ENCODE measurements around the gene ZNF714.
"Not testable (repeated sequence)": the region's sequence is repeated elsewhere in the genome, so short reads cannot be mapped to it uniquely, and the experiment has no call there.

The ZNF714 gene

DNA sequence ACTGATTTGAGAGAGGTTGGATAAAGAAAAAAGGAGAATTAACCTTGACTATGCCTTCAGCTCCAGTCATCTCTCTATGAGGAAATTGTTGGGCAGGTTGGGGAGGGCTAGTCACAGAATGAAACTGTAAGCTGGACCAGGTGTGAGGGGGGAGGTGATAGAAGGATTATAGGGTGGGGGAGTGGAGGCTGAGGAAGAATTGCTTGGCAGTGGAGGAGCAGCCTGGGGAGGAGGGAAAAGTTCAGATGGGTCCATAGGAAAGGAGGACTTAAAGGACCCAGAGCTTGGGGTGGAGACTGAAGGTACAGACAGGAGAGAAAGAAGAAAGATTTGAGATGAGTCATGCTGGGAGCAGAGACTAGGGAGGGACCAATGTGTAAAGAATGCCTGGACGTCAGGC is 51.6 kb downstream of the ZNF714 start:
- DNase-seq: no peak

DNA sequence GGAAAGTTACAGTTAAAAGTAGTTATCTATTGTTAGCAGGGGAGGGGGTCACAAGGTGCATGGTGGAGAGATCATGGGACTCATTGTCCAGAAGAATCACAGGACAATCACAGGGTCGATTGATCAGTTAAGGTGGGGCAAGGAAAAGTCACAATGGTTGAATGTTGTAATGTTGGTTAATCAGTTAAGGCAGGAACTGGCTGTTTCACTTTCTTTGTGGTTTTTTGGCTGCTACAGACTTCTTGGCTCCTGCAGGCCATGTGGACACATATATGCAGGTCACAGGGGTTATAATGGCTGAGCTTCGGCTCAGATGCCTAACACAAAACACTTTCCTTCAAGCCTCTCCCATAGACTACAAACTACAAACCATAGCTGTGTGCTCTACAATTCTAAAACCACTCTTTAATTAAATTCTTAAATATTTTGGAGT is 52.9 kb downstream of the ZNF714 start:
- no peak for DNase-seq

DNA sequence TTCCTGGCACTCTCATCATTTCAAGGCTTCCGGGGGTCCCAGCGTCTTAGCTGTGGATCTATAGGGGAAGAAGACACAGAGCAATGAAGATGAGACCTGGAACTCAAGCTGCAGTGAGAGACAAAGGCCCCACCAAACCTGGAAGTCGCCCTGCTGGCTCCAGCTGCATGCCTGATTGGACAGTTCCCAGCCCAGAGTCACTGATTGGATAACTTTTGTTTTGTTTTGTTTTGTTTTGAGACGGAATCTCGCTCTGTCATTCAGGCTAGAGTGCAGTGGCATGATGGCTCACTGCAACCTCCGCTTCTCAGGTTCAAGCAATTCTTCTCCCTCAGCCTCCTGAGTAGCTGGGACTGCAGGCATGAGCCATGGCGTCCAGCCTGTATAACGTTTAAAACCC is 53.4 kb downstream of the ZNF714 start:
- DNase-seq: no peak

DNA sequence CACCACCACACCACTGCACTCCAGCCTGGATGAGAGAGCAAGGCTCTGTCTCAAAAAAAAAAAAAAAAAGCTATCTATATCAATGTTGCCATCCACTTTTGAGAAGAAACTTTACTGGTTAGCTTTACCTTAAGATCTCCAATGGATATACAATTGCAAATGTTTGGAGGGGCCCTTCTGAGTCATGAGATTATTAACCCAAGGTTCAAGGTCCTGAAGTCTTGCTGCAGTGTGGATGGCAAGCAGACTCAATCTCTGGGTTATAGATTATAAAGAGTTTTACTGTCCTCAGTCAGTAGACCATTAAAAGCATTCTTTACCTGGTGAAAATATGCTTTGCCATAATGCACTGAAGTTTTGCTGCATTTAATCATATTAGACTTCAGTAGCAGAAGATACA is 56.1 kb downstream of the ZNF714 start:
- no peak for DNase-seq

DNA sequence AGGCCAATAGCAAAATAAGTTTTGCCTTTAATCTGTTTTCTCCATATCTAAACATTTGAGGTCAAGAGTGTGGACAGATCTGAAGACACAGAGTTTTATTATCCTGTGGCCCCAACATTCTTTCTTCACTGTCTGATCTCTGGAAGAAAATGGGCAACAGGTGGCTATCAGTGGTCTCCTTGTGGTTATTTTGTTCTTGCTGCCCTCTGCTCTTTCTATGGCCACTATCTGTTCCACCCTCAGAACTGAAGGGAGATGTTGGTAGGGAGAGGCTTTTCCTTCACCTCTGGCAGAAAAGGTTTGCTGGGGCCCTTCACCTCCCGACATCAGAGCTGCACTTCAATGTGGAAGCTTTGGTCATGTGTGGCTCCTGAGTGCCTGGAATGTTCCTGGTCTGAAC is 59.0 kb downstream of the ZNF714 start:
- not testable (repeated sequence) for DNase-seq

DNA sequence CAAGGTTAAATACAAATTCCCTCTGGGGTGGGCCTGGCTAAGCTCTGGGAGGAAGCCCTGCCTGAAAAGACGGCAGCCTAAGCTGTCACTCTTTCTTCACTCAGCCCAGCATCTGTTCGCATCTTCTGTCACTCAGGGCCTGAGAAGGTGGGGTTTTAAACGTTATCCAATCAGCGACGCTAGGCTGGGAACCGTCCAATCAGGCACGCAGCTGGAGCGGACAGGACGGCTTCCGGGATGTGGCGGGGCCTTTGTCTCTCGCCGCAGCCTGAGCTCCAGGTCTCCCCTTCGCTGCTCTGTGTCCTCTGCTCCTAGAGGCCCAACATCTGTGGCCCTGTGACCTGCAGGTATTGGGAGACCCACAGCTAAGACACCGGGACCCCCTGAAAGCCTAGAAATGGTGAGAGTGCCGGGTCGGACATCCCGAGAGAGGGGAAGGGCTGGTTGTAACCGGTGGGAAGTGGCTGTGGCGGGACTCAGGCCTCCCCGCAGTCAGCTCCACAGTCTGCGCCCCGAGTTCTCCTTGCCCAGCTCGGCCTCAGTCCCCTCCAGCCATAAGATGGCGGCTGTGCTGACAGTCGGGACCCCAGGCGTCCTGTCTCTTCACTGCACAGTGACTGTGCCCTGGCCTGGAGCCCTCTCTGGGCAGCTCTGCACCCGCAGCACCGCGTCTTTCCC is 59.9 kb downstream of the ZNF714 start, which contains the start of gene ZNF431:
Gene ZNF431 (plus strand): TSS at position 254 of the 678 bp plus-strand sequence. CDS start 144 bp downstream, at position 398.
- DNase-seq: peak; percentile 94

DNA sequence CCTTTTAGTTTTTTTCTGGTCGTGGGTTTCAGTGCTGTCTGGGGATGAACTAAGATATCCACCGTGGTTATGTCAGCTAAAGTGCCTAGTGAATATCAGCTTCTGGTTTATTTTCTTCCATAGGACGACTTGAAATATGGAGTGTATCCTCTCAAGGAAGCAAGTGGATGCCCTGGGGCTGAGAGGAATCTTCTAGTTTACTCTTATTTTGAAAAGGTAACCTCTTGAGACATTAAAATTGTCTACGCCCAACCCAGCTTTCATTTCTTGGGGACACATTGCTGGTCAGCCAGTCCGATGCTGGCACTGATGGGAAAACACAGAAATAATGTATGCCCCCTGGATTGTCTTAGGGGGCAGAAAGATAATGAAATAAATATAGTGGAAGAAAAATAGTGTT is 61.4 kb downstream of the ZNF714 start:
- DNase-seq: no peak

DNA sequence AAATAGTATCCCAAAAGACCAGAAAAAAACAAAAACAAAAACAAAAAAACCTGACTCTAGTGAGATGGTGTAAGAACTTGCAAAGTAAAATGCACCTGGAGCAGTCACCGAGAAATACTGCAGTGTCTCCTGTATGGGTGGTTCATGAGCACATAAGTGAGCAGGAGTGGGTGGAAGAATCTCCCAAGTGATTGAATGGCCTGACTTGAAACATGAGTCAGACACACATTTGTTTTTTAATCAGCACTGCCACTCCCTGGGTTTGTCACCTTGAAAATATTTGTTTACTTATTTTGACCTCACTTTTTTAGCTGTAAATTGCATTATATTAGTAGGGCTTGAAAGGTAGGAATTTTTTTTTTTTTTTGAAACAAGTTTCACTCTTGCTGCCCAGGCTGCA is 61.9 kb downstream of the ZNF714 start:
- DNase-seq: no peak

DNA sequence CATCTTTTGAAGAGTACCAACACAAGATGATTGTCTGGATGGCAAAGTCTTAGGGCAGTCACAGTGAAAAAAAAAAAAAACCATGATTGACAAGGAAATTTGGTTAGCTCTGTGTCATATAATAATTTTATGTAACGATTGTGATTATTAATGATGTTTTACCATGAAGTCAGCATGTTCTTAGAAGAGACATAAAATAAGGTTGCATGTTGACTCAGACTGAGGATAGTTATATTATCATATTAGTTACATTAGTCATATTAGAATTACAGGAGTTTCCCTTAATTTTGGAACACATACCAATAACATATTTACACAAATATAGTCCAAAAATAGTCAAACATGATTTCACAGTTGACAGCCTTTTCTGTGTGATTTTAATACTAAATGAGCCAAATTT is 65.5 kb downstream of the ZNF714 start:
- no peak for DNase-seq

DNA sequence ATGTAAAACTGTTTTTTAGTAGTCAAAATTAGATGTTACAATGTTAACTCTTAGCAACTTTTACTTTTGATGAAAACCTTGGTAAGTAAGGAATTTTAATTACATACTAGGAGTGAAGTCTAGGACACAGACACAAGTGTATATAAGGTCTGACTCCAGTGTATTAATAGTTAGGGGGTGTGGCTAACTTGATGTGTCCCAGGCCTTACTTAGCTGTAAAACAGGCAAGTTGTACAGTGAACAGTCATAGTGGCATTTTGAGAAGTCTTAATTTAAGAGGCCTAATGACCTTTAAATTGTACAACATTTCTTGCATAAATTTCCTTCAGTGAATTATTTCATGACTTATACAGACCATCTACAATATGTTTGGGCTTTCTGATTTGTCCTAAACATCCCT is 66.7 kb downstream of the ZNF714 start:
- DNase-seq: no peak

DNA sequence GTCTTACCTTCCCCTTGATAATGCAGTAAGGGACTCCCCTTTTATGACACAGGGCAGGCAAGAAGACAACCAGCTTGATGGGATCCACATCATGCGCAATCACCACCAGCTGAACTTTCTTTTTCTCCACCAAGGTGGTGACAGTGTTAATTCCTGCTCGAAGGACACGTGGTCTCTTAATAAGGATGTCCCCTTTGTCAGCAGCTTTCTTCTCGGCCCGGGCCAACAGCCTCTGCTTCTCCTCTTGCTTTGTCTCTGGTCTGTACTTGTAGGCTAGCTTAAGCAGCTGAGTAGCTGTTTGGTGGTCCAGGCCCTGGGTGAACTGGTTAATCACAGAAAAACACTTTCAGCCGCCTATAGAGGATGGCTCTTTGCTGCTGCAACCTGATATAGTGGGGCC is 67.9 kb downstream of the ZNF714 start:
- DNase-seq: no peak

DNA sequence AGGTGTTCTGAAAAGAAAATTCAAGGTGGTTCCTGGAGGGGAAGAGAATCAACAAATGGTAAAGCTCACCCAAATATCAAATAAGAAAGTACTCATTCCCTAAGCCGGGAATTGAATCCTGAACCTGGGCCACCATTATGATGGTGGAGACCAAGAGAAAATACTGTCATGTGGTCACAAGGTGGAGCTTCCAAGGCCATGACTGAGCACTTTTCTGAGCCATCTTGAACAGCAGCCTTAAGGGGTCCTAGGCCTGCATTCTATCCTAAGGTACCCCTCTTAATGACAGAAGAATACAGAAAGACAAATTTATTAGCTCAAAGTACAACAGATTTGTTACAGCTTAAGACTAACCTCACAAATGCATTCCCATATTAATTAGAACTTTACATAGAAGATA is 69.5 kb downstream of the ZNF714 start:
- no peak for DNase-seq

DNA sequence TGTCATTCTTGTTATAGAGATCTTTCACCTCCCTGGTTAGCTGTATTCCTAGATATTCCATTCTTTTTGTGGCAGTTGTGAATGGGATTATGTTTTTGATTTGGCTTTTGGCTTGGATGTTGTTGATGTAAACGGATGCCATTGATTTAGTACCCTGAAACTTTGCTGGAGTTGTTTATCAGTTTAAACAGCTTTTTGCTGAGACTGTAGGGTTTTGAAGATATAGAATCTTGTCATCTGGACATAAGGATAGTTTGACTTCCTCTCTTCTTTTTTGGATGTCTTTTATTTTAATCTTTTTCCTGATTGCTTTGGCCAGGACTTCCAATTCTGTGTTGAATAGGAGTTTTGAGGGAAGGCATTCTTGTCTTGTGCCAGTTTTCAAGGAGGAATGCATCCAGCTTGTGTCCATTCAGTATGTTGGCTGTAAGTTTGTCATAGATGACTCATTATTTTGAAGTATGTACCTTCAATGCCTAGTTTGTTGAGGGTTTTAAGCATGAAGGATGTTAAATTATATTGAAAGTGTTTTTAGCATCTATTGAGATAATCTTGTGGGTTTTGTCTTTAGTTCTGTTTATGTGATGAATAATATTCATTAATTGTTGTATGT is 76.6 kb downstream of the ZNF714 start:
- no peak for DNase-seq

DNA sequence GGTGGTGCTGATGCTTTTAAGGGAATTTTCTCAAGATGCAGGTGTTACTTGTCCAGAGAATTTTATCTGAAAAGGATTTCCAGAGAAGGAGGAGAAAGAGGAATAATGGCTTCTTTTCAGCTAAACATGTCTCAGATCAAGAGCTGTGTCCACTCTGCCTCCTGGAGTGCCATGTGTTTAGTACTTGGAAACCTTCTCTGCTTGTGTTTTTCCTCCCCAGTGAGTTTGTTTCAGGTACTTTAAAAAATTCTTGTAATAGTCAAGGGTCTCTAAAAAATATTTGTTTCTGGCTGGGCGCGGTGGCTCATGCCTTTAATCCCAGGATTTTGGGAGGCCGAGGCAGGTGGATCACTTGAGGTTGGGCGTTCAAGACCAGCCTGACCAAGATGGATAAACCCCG is 82.5 kb downstream of the ZNF714 start:
- DNase-seq: no peak

DNA sequence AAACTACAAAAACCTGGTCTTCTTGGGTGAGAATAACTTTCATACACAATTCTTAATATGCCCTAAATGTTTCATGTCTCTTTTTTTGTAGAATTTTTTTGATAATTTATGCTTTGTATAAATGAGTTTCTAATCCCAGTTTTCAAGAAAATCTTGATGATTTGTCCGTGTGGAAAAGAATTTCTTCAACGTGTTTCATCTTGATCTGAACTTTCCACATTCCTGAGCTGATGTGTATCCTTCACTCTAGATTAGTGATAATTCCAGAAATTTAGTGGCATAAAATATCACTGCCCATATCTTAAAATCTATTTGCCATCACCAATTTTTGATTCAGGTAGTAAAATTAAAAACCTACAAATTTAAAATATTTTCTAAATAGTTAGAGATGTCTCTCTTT is 84.4 kb downstream of the ZNF714 start:
- no peak for DNase-seq
